Left lobe of liver (tissue), 2 donors: ENCODE measurements around the gene SPDYC. TPM values are rescaled to one million over a fixed set of nuclear protein-coding genes. Genes with fewer than 3 reads are reported as not detected.

ENCODE experiments used
- ATAC-seq: fragments of 200-7000 bp; cut with Tn5 transposase; one replicate; pipeline ENCODE4 v1.9.1; 2020; ENCODE audit warnings: mild to moderate bottlenecking, moderate library complexity
- DNase-seq: peaks from one replicate; pipeline ENCODE4 v3.0.0-alpha.2; 2020; ENCODE audit warnings: low spot score
- total RNA-seq: library from RNA; stranded (reverse); gene quantifications from one replicate; pipeline ENCODE4 v1.2.1, GENCODE V29; 2021
- donor health status: DM: no; HTN: no; CAD: no; lungs with moderate emphysema.
- donor health status: DM: no; HTN: yes; CAD: no.

The SPDYC gene
- 1.2 TPM for total RNA-seq

- ATAC-seq, result no peak
- no peak for DNase-seq
Observed at GRCh38 chr11:65170058-65170534, at the start of gene SPDYC. Gene SPDYC, plus strand, starts transcription at chr11:65170233. Its CDS starts 1,125 bp downstream, at chr11:65171358.

- DNase-seq (no peak), ATAC-seq (no peak)
Observed at GRCh38 chr11:65120831-65121230, 49.2 kb upstream of the SPDYC start.

- DNase-seq (peak; percentile 59), ATAC-seq (no peak)
Observed at GRCh38 chr11:65121447-65121864, 48.6 kb upstream of the SPDYC start.

GRCh38 chr11:65121865-65122696, 48.0 kb upstream of the SPDYC start, which contains the start of the genes FAU and MRPL49:
Gene FAU, minus strand, starts transcription at chr11:65122134. Its CDS starts 321 bp downstream, at chr11:65121813.
Gene MRPL49, plus strand, starts transcription at chr11:65122321. Its CDS starts 26 bp downstream, at chr11:65122347.
- peak; percentile 75 for ATAC-seq

GRCh38 chr11:65124480-65125196, 45.4 kb upstream of the SPDYC start:
- no peak for ATAC-seq
- DNase-seq, result no peak

More at GRCh38 chr11:65121865-65122696, 48.0 kb upstream of the SPDYC start, which contains the start of the genes FAU and MRPL49:
- peak; percentile 99 for DNase-seq

- DNase-seq, result no peak
- no peak for ATAC-seq
Observed at GRCh38 chr11:65125197-65126056, 44.6 kb upstream of the SPDYC start.

GRCh38 chr11:65126624-65127274, 43.3 kb upstream of the SPDYC start:
- no peak for ATAC-seq
- DNase-seq, result no peak

GRCh38 chr11:65127473-65128181, 42.4 kb upstream of the SPDYC start:
- peak; percentile 2 for ATAC-seq
- DNase-seq, result no peak

- no peak for DNase-seq
- ATAC-seq, result no peak
Observed at GRCh38 chr11:65128182-65129145, 41.6 kb upstream of the SPDYC start.

GRCh38 chr11:65129649-65130441, 40.2 kb upstream of the SPDYC start:
- no peak for ATAC-seq

GRCh38 chr11:65130631-65131416, 39.2 kb upstream of the SPDYC start:
- ATAC-seq (no peak), DNase-seq (peak; percentile 47)

More at GRCh38 chr11:65129649-65130441, 40.2 kb upstream of the SPDYC start:
- no peak for DNase-seq

- DNase-seq (no peak), ATAC-seq (no peak)
Observed at GRCh38 chr11:65131417-65131776, 38.6 kb upstream of the SPDYC start.

GRCh38 chr11:65131895-65132237, 38.2 kb upstream of the SPDYC start:
- ATAC-seq (no peak), DNase-seq (no peak)

GRCh38 chr11:65132238-65132987, 37.6 kb upstream of the SPDYC start:
- DNase-seq, result no peak
- ATAC-seq, result no peak

- peak; percentile 63 for ATAC-seq
Observed at GRCh38 chr11:65132988-65133700, 36.9 kb upstream of the SPDYC start.

More at GRCh38 chr11:65132988-65133700, 36.9 kb upstream of the SPDYC start:
- peak; percentile 85 for DNase-seq
